ENCODE results near the gene PLCB4.
A peak's percentile ranks its signal among the peaks of the same experiment; 100 is the strongest.

PLCB4 gene

GRCh38 chr20:9109566-9109965 is 40.7 kb downstream of the PLCB4 start:
- no peak for DNase-seq

- DNase-seq = no peak
Measured at GRCh38 chr20:9110365-9110764, 41.5 kb downstream of the PLCB4 start.

GRCh38 chr20:9110916-9111432 is 42.1 kb downstream of the PLCB4 start:
- no peak for DNase-seq

GRCh38 chr20:9112541-9113515 is 43.9 kb downstream of the PLCB4 start:
- peak; percentile 63 for DNase-seq

GRCh38 chr20:9114709-9115108 is 45.8 kb downstream of the PLCB4 start:
- DNase-seq = no peak

GRCh38 chr20:9117548-9117947 is 48.7 kb downstream of the PLCB4 start:
- DNase-seq = no peak

GRCh38 chr20:9119776-9120175 is 50.9 kb downstream of the PLCB4 start:
- DNase-seq = peak; percentile 92

- DNase-seq = no peak
Measured at GRCh38 chr20:9121211-9121610, 52.3 kb downstream of the PLCB4 start.

GRCh38 chr20:9122571-9122970 is 53.7 kb downstream of the PLCB4 start:
- DNase-seq = no peak

- DNase-seq = no peak
Measured at GRCh38 chr20:9126527-9126926, 57.6 kb downstream of the PLCB4 start.

- DNase-seq = no peak
Measured at GRCh38 chr20:9128568-9128967, 59.7 kb downstream of the PLCB4 start.

GRCh38 chr20:9129756-9130155 is 60.9 kb downstream of the PLCB4 start:
- DNase-seq = no peak

- no peak for DNase-seq
Measured at GRCh38 chr20:9130521-9130920, 61.6 kb downstream of the PLCB4 start.

- DNase-seq = no peak
Measured at GRCh38 chr20:9131841-9132240, 63.0 kb downstream of the PLCB4 start.

GRCh38 chr20:9134346-9134745 is 65.5 kb downstream of the PLCB4 start:
- peak; percentile 57 for DNase-seq

- DNase-seq = peak; percentile 89
Measured at GRCh38 chr20:9136114-9136513, 67.2 kb downstream of the PLCB4 start.

GRCh38 chr20:9137001-9137400 is 68.1 kb downstream of the PLCB4 start:
- peak; percentile 41 for DNase-seq

- DNase-seq = no peak
Measured at GRCh38 chr20:9139106-9139833, 70.4 kb downstream of the PLCB4 start.

- peak; percentile 44 for DNase-seq
Measured at GRCh38 chr20:9140162-9140760, 71.4 kb downstream of the PLCB4 start.

GRCh38 chr20:9141070-9141469 is 72.2 kb downstream of the PLCB4 start:
- DNase-seq = no peak

- no peak for DNase-seq
Measured at GRCh38 chr20:9141921-9142320, 73.0 kb downstream of the PLCB4 start.

- DNase-seq = no peak
Measured at GRCh38 chr20:9142809-9143208, 73.9 kb downstream of the PLCB4 start.

GRCh38 chr20:9143926-9144325 is 75.0 kb downstream of the PLCB4 start:
- DNase-seq = no peak

All from hematopoietic multipotent progenitor cell treated with erythropoietin and hydrocortisone succinate and interleukin-3 and kit ligand, for 4 days (in vitro differentiated cells).